BLaER1 treated with 17β-estradiol and CSF1 and Interleukin-3, amounts not matched to agents 10 nM and 100 nM (cell line): ENCODE data around the gene ROBO1.

ENCODE experiments used
- H3K27ac ChIP-seq, 11 experiments: shearing (Covaris generic); formaldehyde crosslinking; 2 replicates each; pipeline ENCODE4 v1.8.1; 2022
- H3K27me3 ChIP-seq, 11 experiments: shearing (Covaris generic); formaldehyde crosslinking; 2 replicates each; pipeline ENCODE4 v1.8.1; 2022
- H3K36me3 ChIP-seq, 11 experiments: shearing (Covaris generic); formaldehyde crosslinking; 2 replicates each; pipeline ENCODE4 v1.8.1; 2022
- H3K4me1 ChIP-seq, 10 experiments: shearing (Covaris generic); formaldehyde crosslinking; 2 replicates each; pipeline ENCODE4 v1.8.1; 2022
- H3K4me2 ChIP-seq, 11 experiments: shearing (Covaris generic); formaldehyde crosslinking; 2 replicates each; pipeline ENCODE4 v1.8.1; 2022
- H3K4me3 ChIP-seq, 10 experiments: shearing (Covaris generic); formaldehyde crosslinking; 2 replicates each; pipeline ENCODE4 v1.8.1; 2022
- H3K9ac ChIP-seq, 11 experiments: shearing (Covaris generic); formaldehyde crosslinking; 2 replicates each; pipeline ENCODE4 v1.8.1; 2022
- H3K9me3 ChIP-seq, 11 experiments: shearing (Covaris generic); formaldehyde crosslinking; replicated peaks in 1 of 11; 2 replicates each; pipeline ENCODE4 v1.8.1; 2022
- H4K20me1 ChIP-seq, 11 experiments: shearing (Covaris generic); formaldehyde crosslinking; 2 replicates each; pipeline ENCODE4 v1.8.1; 2022
- Cebpa-rat ChIP-seq, 11 experiments: shearing (Covaris generic); IDR thresholded peaks; 2 replicates each; pipeline ENCODE4 v1.8.1; 2022

ROBO1 gene

GRCh38 chr3:79651536-79652065 is 116.2 kb downstream of the ROBO1 start:
- H3K9ac ChIP-seq, result no peak overlapping the region
- H3K9me3 ChIP-seq, result no peaks in the 10 kb centered on the region
- H3K27ac ChIP-seq, result 0 out of 22 replicates have a peak overlapping the region, but pooled peaks of 1 of the 11 experiments have one; percentile 33
- no peaks in the 10 kb centered on the region for H3K36me3 ChIP-seq
- H4K20me1 ChIP-seq, result no peaks in the 10 kb centered on the region
- no peak overlapping the region for H3K4me3 ChIP-seq
- H3K4me1 ChIP-seq, result peaks cover 0 to 10% (median 4%) of the 10 kb centered on the region in 10 experiments; a peak in 6 of 20 replicates
- no peaks in the 10 kb centered on the region for H3K27me3 ChIP-seq
- TF ChIP-seq Cebpa-rat (IDR thresholded peaks at IDR 0.05), result peak in 1 of 11 experiments; percentile 50; a peak in 1 of 22 replicates
- H3K4me2 ChIP-seq, result peak overlapping the region in 6 of 11 experiments; percentile 8 to 31 (median 20); a peak in 4 of 22 replicates

- Histone ChIP-seq H3K36me3 (no peaks in the 10 kb centered on the region), H3K4me2 (no peak overlapping the region), H3K9ac (no peak overlapping the region), H3K27ac (no peak overlapping the region), H3K4me3 (no peak overlapping the region), H3K9me3 (no peaks in the 10 kb centered on the region), H3K27me3 (no peaks in the 10 kb centered on the region), H3K4me1 (peaks cover 0 to 10% (median 0%) of the 10 kb centered on the region in 10 experiments; a peak in 1 of 20 replicates), H4K20me1 (no peaks in the 10 kb centered on the region)
- TF ChIP-seq Cebpa-rat (IDR thresholded peaks at IDR 0.05), result no peak
These were observed 127.9 kb downstream of the ROBO1 start for GRCh38 chr3:79639855-79640254.

GRCh38 chr3:79636372-79636771 is 131.4 kb downstream of the ROBO1 start:
- no peak for TF ChIP-seq Cebpa-rat (IDR thresholded peaks at IDR 0.05)
- H3K4me2 ChIP-seq, result no peak overlapping the region
- peaks cover 0 to 10% (median 0%) of the 10 kb centered on the region in 10 experiments; a peak in 1 of 20 replicates for H3K4me1 ChIP-seq
- no peaks in the 10 kb centered on the region for H4K20me1 ChIP-seq
- no peak overlapping the region for H3K9ac ChIP-seq
- no peak overlapping the region for H3K27ac ChIP-seq
- H3K36me3 ChIP-seq, result no peaks in the 10 kb centered on the region
- H3K9me3 ChIP-seq, result no peaks in the 10 kb centered on the region
- no peaks in the 10 kb centered on the region for H3K27me3 ChIP-seq
- H3K4me3 ChIP-seq, result no peak overlapping the region

GRCh38 chr3:79632842-79633241 is 135.0 kb downstream of the ROBO1 start:
- H3K27me3 ChIP-seq, result no peaks in the 10 kb centered on the region
- no peak overlapping the region for H3K4me2 ChIP-seq
- H3K9ac ChIP-seq, result no peak overlapping the region
- H3K9me3 ChIP-seq, result no peaks in the 10 kb centered on the region
- no peaks in the 10 kb centered on the region for H4K20me1 ChIP-seq
- no peak overlapping the region for H3K27ac ChIP-seq
- H3K4me1 ChIP-seq, result no peaks in the 10 kb centered on the region
- no peak overlapping the region for H3K4me3 ChIP-seq
- no peaks in the 10 kb centered on the region for H3K36me3 ChIP-seq
- no peak for TF ChIP-seq Cebpa-rat (IDR thresholded peaks at IDR 0.05)

DNA sequence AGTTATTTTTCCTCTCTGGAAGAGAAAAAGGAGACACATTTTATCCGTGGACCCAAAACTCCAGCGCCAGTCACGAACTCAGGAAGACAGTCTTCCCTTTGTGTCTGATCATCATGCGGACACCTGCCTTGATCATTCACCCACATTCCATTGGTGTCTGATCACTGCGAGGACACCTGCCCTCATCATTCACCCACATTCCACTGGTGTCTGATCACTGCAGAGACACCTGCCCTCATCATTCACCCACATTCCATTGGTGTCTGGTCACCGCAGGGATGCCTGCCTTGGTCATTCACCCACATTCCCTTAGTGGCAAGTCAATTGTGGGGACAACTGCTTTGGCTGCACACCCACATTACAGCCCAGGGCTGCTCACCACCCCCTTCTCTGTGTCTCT is 148.9 kb downstream of the ROBO1 start:
- TF ChIP-seq Cebpa-rat (IDR thresholded peaks at IDR 0.05), result no peak
- Histone ChIP-seq H3K9me3 (peaks cover 25 to 52% (median 37%) of the 10 kb centered on the region in 11 experiments; a peak in 21 of 22 replicates), H3K4me3 (no peak overlapping the region)

GRCh38 chr3:79606414-79606813 is 161.4 kb downstream of the ROBO1 start:
- H3K27me3 ChIP-seq, result no peaks in the 10 kb centered on the region
- no peaks in the 10 kb centered on the region for H4K20me1 ChIP-seq

More for the DNA sequence above, 148.9 kb downstream of the ROBO1 start:
- Histone ChIP-seq H3K27ac (no peak overlapping the region), H3K36me3 (no peaks in the 10 kb centered on the region), H3K4me1 (no peaks in the 10 kb centered on the region), H4K20me1 (no peaks in the 10 kb centered on the region), H3K4me2 (no peak overlapping the region), H3K27me3 (no peaks in the 10 kb centered on the region), H3K9ac (no peak overlapping the region)

GRCh38 chr3:79604681-79605080 is 163.1 kb downstream of the ROBO1 start:
- no peaks in the 10 kb centered on the region for H4K20me1 ChIP-seq
- H3K4me1 ChIP-seq, result no peaks in the 10 kb centered on the region
- no peak overlapping the region for H3K27ac ChIP-seq
- no peaks in the 10 kb centered on the region for H3K36me3 ChIP-seq
- no peaks in the 10 kb centered on the region for H3K9me3 ChIP-seq
- no peak overlapping the region for H3K4me3 ChIP-seq
- no peak overlapping the region for H3K9ac ChIP-seq
- H3K27me3 ChIP-seq, result no peaks in the 10 kb centered on the region
- peak in 3 of 11 experiments; percentile 28 to 86 (median 56); a peak in 5 of 22 replicates for TF ChIP-seq Cebpa-rat (IDR thresholded peaks at IDR 0.05)
- H3K4me2 ChIP-seq, result no peak overlapping the region

More at GRCh38 chr3:79606414-79606813, 161.4 kb downstream of the ROBO1 start:
- H3K9me3 ChIP-seq, result no peaks in the 10 kb centered on the region
- no peak overlapping the region for H3K4me2 ChIP-seq
- H3K27ac ChIP-seq, result no peak overlapping the region
- no peak overlapping the region for H3K4me3 ChIP-seq
- no peaks in the 10 kb centered on the region for H3K4me1 ChIP-seq
- TF ChIP-seq Cebpa-rat (IDR thresholded peaks at IDR 0.05), result no peak
- no peaks in the 10 kb centered on the region for H3K36me3 ChIP-seq
- no peak overlapping the region for H3K9ac ChIP-seq

DNA sequence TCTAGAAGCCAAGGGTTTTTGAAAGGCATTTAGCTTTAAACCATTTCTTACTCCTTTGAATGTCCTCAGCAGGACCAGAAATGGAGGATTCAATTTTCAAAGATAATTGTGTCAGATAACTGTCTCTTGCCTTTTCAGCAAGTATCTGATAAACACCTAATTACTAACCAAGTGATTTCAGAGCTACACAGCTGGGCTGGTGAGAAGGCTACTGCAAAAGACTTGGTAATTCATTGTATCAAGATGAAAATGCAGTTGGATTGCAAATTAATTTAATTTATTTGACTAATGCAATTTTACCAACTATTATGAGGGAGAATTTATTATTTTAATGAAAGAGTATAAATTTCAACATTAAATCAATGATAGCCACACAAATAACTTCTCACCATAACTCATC is 165.4 kb downstream of the ROBO1 start:
- no peaks in the 10 kb centered on the region for H3K9me3 ChIP-seq
- H3K9ac ChIP-seq, result no peak overlapping the region
- H3K4me3 ChIP-seq, result no peak overlapping the region
- no peaks in the 10 kb centered on the region for H4K20me1 ChIP-seq
- H3K36me3 ChIP-seq, result no peaks in the 10 kb centered on the region
- H3K27me3 ChIP-seq, result no peaks in the 10 kb centered on the region
- no peak overlapping the region for H3K27ac ChIP-seq
- TF ChIP-seq Cebpa-rat (IDR thresholded peaks at IDR 0.05), result no peak
- H3K4me1 ChIP-seq, result no peaks in the 10 kb centered on the region
- H3K4me2 ChIP-seq, result no peak overlapping the region

- Histone ChIP-seq H3K27ac (no peak overlapping the region), H3K27me3 (no peaks in the 10 kb centered on the region), H3K4me2 (no peak overlapping the region), H3K9me3 (no peaks in the 10 kb centered on the region), H3K9ac (no peak overlapping the region), H3K36me3 (no peaks in the 10 kb centered on the region), H4K20me1 (no peaks in the 10 kb centered on the region), H3K4me1 (peaks cover 0 to under 1% (median 0%) of the 10 kb centered on the region in 10 experiments; a peak in 1 of 20 replicates), H3K4me3 (no peak overlapping the region)
- no peak for TF ChIP-seq Cebpa-rat (IDR thresholded peaks at IDR 0.05)
These were observed 169.2 kb downstream of the ROBO1 start for GRCh38 chr3:79598594-79598993.

- H3K36me3 ChIP-seq, result no peaks in the 10 kb centered on the region
- H3K27me3 ChIP-seq, result no peaks in the 10 kb centered on the region
- H4K20me1 ChIP-seq, result no peaks in the 10 kb centered on the region
- H3K4me1 ChIP-seq, result peaks cover 0 to 9% (median 0%) of the 10 kb centered on the region in 10 experiments; a peak in 2 of 20 replicates
- no peaks in the 10 kb centered on the region for H3K9me3 ChIP-seq
- H3K9ac ChIP-seq, result no peak overlapping the region
- TF ChIP-seq Cebpa-rat (IDR thresholded peaks at IDR 0.05), result no peak
- no peak overlapping the region for H3K27ac ChIP-seq
- no peak overlapping the region for H3K4me2 ChIP-seq
- no peak overlapping the region for H3K4me3 ChIP-seq
These were observed 170.1 kb downstream of the ROBO1 start for GRCh38 chr3:79597709-79598108.
